HL-60 (cell line): ENCODE measurements around the gene GIMAP5.

Source experiments
- CTCF ChIP-seq: IDR thresholded peaks from one replicate; pipeline ENCODE4 v1.5.1; 2011; ENCODE audit warnings: low read length, control low read depth, inconsistent platforms; ENCODE audit not compliant: insufficient read depth
- POLR2AphosphoS5 ChIP-seq: IDR thresholded peaks from 2 replicates; pipeline ENCODE4 v1.6.1; 2012; ENCODE audit warnings: low read depth

GRCh38 chr7:150716368-150716767, 20.9 kb upstream of the GIMAP5 start, which contains the start of gene GIMAP1:
- no peak for TF ChIP-seq CTCF
- TF ChIP-seq POLR2AphosphoS5 = no peak
